C4-2B (cell line): ENCODE results near the gene EIF3F.

Experiments
- H3K27ac ChIP-seq: fragments of 450-650 bp; 2 replicates; pipeline ENCODE4 v1.5.1; 2017
- CTCF ChIP-seq: fragments of 450-650 bp; conservative IDR thresholded peaks from 2 replicates; pipeline ENCODE4 v1.5.1; 2017; ENCODE audit warnings: mild to moderate bottlenecking
- ZFX ChIP-seq: fragments of 450-650 bp; IDR thresholded peaks from 2 replicates; pipeline ENCODE4 v1.6.1; 2017

EIF3F gene

GRCh38 chr11:8017894-8018483, 30.9 kb downstream of the EIF3F start:
- H3K27ac ChIP-seq: no peak overlapping the region
- TF ChIP-seq ZFX (no peak), CTCF (no peak)

GRCh38 chr11:8018484-8019313, 31.6 kb downstream of the EIF3F start:
- TF ChIP-seq ZFX: no peak
- no peak for TF ChIP-seq CTCF
- no peak overlapping the region for H3K27ac ChIP-seq

- TF ChIP-seq ZFX: no peak
- no peak for TF ChIP-seq CTCF
- H3K27ac ChIP-seq: no peak overlapping the region
Observed at GRCh38 chr11:8019314-8020243, 32.4 kb downstream of the EIF3F start.

GRCh38 chr11:8020244-8020597, 33.1 kb downstream of the EIF3F start:
- no peak overlapping the region for H3K27ac ChIP-seq
- TF ChIP-seq ZFX: no peak
- TF ChIP-seq CTCF: no peak

- TF ChIP-seq CTCF: no peak
- TF ChIP-seq ZFX: no peak
- H3K27ac ChIP-seq: no peak overlapping the region
Observed at GRCh38 chr11:8021920-8022319, 34.8 kb downstream of the EIF3F start.

- no peak for TF ChIP-seq CTCF
- no peak overlapping the region for H3K27ac ChIP-seq
Observed at GRCh38 chr11:8022876-8023275, 35.7 kb downstream of the EIF3F start.
